HL-60 (cell line): ENCODE results near the gene SWSAP1.

Experiments used
- CTCF ChIP-seq: IDR thresholded peaks from one replicate; pipeline ENCODE4 v1.5.1; 2011; ENCODE audit warnings: low read length, control low read depth, inconsistent platforms; ENCODE audit not compliant: insufficient read depth
- POLR2AphosphoS5 ChIP-seq: IDR thresholded peaks from 2 replicates; pipeline ENCODE4 v1.6.1; 2012; ENCODE audit warnings: low read depth

DNA sequence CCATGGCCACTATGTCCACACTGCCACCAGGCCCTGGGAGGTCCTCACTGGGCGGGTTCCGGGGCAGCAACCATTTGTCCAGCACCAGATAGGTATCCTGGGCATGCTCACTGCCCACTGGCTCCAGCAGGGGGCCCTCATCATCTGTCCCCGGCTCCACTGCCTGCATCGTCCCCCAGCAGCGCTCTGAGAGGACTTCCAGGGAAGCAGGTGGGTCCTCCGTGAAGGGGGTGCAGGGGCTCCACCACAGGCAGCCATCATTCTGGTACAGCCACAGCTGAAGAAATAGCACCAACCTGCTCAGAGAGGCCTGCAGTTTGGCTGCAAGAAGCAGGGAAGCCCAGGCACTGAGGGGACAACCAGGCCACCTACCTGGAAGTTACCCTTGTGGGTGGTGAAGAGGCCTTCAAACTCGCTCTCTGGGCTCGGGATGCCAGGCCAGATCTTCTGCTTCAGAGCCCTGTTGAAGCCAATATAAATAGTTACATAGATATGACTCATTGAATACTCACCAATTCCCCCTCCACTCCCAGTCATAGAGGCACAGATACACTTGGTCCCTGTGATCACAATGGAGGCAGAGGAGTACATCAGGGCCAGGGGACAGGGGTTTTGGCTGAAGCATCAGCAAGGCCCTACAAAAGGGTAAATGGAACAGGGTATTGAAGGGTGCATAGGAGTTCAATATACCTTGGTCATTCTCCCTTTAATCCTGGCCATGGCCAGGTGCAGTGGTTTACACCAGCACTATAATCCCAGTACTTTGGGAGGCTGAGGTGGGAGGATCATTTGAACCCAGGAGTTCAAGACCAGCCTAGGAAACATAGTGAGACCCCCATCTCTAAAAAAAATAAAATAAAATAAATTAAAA, 4.1 kb downstream of the SWSAP1 start:
- TF ChIP-seq POLR2AphosphoS5 (no peak), CTCF (peak; percentile 17)
